Endodermal cell (in vitro differentiated cells): ENCODE results near the gene ENDOV. TPM values are rescaled to one million over a fixed set of nuclear protein-coding genes. Genes with fewer than 3 reads are reported as not detected.

Source experiments
- DNase-seq: peaks from one replicate; pipeline ENCODE4 v3.0.0-alpha.2; 2017
- H3K27ac ChIP-seq: 2 replicates; pipeline ENCODE4 v1.5.1; 2013; ENCODE audit warnings: mild to moderate bottlenecking, low read depth, low read length, moderate library complexity
- H3K27me3 ChIP-seq: 2 replicates; pipeline ENCODE4 v1.6.1; 2013; ENCODE audit warnings: mild to moderate bottlenecking, low read length, moderate library complexity; ENCODE audit not compliant: insufficient read depth, control insufficient read depth, poor library complexity, severe bottlenecking
- H3K36me3 ChIP-seq: 2 replicates; pipeline ENCODE4 v1.7.0; 2013; ENCODE audit warnings: mild to moderate bottlenecking, low read length, moderate library complexity; ENCODE audit not compliant: control insufficient read depth, insufficient read depth
- H3K4me1 ChIP-seq: one replicate; pipeline ENCODE4 v1.7.0; 2013; ENCODE audit warnings: low read length; ENCODE audit not compliant: control insufficient read depth, insufficient read depth
- H3K4me3 ChIP-seq: 2 replicates; pipeline ENCODE4 v1.5.1; 2013; ENCODE audit warnings: mild to moderate bottlenecking, low read length, moderate library complexity
- H3K9ac ChIP-seq: 2 replicates; pipeline ENCODE4 v1.6.1; 2013; ENCODE audit warnings: mild to moderate bottlenecking, low read length, moderate library complexity; ENCODE audit not compliant: poor library complexity, severe bottlenecking; ENCODE audit errors: extremely low read depth
- H3K9me3 ChIP-seq: 2 replicates; pipeline ENCODE4 v1.6.1; 2013; ENCODE audit warnings: mild to moderate bottlenecking, low read length, moderate library complexity; ENCODE audit not compliant: control insufficient read depth
- H3K27ac Mint-ChIP-seq: 2 replicates; pipeline ENCODE4 v1.8.0; 2020; ENCODE audit warnings: mixed read lengths
- H3K27me3 Mint-ChIP-seq: 2 replicates; pipeline ENCODE4 v1.8.0; 2021; ENCODE audit warnings: mild to moderate bottlenecking, mixed read lengths; ENCODE audit not compliant: insufficient read depth
- H3K36me3 Mint-ChIP-seq: 2 replicates; pipeline ENCODE4 v1.8.0; 2020; ENCODE audit warnings: low read depth, mixed read lengths
- H3K4me1 Mint-ChIP-seq: 2 replicates; pipeline ENCODE4 v1.8.0; 2020; ENCODE audit warnings: mixed read lengths
- H3K4me3 Mint-ChIP-seq: 2 replicates; pipeline ENCODE4 v1.8.0; 2020; ENCODE audit warnings: mild to moderate bottlenecking, moderate library complexity, mixed read lengths
- H3K9me3 Mint-ChIP-seq: 2 replicates; pipeline ENCODE4 v1.8.0; 2020; ENCODE audit warnings: mild to moderate bottlenecking, mixed read lengths
- WGBS, 2 experiments: methylation state at CpG; one replicate each; pipeline versions ENCODE4 v1.1.5 to v1.1.7; 2013; ENCODE audit warnings: missing lambda C conversion rate in 2 of 2, mixed read lengths in 1 of 2; ENCODE audit not compliant: insufficient coverage in 1 of 2, insufficient read length in 1 of 2; 5-methylcytosine and 5-hydroxymethylcytosine counted together
- total RNA-seq, 2 donors: library from RNA; stranded (reverse); fragmentation: NEBNext Ultra II Directional in 1 of 2; extraction: Animal tissue kit (Norgen Biotek cat#: 25700) in 1 of 2; gene quantifications; 2 replicates in 1 of 2; 3 replicates in 1 of 2; pipeline ENCODE4 v1.2.1, GENCODE V29; 2021
- TF ChIP-seq, protein P1 (sequence below): fragments of 200-600 bp; sonication (generic); conservative IDR thresholded peaks from 2 replicates; pipeline ENCODE4 v1.5.0; 2021; ENCODE audit warnings: antibody characterized with exemption, mild to moderate bottlenecking

Gene ENDOV
- total RNA-seq, 2 donors from 2014 or later: 38.8 to 47.1 TPM

DNA sequence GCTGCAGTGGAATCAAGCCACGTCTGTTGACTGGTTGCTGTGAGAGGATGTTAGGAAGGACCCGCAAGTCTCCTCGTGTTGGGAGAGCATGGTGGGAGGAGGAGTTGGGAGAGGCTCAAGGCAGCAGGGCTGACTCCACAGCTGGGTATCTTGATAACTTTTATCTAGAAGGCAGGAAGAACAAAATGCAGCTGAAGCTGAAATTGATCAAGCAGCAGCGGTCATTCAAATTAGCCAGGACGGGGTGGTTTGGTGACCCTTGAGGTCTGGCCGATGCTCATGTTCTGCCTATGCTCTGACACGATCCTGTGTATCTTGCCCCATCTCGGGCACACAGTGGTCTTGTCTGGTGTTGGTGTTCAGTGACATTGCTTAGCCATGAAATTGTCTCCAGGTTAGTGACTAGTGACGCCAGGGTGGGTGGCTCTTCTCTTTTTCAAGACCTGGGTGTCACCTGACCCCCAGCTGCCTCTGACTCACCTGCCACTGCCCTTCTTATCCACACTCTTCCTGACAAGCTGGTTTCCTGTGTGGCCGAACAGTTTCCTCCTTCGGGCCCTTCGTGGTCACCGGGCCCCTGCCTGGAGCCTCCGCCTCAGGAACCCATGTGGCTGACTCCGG, 42.4 kb downstream of the ENDOV start:
- no peak overlapping the region for H3K27ac ChIP-seq

DNA sequence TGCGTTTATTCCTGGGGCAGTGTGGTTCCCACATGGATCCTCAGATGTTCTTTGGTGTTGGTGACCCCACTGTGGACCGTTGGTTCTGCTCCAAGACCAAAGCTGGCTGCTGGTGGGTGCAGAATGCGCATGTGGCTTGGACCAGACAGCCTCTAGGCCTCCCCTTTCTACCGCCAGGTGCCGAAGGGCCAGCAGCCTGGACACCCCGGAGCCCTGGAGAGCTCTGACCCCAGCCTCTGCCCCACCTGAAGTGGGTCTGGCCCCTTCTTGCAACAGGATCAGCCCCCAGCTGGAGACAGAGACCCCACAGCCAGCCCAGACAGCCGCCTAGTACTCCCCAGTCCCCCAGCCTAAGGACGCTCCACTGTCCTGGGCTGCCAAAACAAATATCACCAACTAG, 43.0 kb downstream of the ENDOV start:
- no peaks in the 10 kb centered on the region for H3K36me3 Mint-ChIP-seq
- TF ChIP-seq, protein P1, sequence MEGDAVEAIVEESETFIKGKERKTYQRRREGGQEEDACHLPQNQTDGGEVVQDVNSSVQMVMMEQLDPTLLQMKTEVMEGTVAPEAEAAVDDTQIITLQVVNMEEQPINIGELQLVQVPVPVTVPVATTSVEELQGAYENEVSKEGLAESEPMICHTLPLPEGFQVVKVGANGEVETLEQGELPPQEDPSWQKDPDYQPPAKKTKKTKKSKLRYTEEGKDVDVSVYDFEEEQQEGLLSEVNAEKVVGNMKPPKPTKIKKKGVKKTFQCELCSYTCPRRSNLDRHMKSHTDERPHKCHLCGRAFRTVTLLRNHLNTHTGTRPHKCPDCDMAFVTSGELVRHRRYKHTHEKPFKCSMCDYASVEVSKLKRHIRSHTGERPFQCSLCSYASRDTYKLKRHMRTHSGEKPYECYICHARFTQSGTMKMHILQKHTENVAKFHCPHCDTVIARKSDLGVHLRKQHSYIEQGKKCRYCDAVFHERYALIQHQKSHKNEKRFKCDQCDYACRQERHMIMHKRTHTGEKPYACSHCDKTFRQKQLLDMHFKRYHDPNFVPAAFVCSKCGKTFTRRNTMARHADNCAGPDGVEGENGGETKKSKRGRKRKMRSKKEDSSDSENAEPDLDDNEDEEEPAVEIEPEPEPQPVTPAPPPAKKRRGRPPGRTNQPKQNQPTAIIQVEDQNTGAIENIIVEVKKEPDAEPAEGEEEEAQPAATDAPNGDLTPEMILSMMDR: no peak
- no peak for DNase-seq
- Histone ChIP-seq H3K27ac (no peak overlapping the region), H3K9ac (no peak overlapping the region), H3K9me3 (no peaks in the 10 kb centered on the region), H3K4me1 (no peaks in the 10 kb centered on the region), H3K27me3 (peaks cover 45% of the 10 kb centered on the region), H3K36me3 (no peaks in the 10 kb centered on the region), H3K4me3 (no peak overlapping the region)
- 70 to 90% methylated on average over 2 to 8 of the region's 8 CpGs for WGBS, 2 experiments
- no peak overlapping the region for H3K27ac Mint-ChIP-seq
- H3K4me1 Mint-ChIP-seq: peaks cover 14% of the 10 kb centered on the region
- H3K9me3 Mint-ChIP-seq: no peaks in the 10 kb centered on the region
- H3K27me3 Mint-ChIP-seq: peaks cover 57% of the 10 kb centered on the region
- H3K4me3 Mint-ChIP-seq: no peak overlapping the region

More for the DNA sequence above, 42.4 kb downstream of the ENDOV start:
- no peaks in the 10 kb centered on the region for H3K36me3 ChIP-seq
- Mint-ChIP-seq H3K9me3 (no peaks in the 10 kb centered on the region), H3K4me3 (no peak overlapping the region), H3K36me3 (no peaks in the 10 kb centered on the region), H3K27ac (no peak overlapping the region), H3K4me1 (peaks cover 15% of the 10 kb centered on the region), H3K27me3 (peaks cover 56% of the 10 kb centered on the region)
- H3K4me3 ChIP-seq: no peak overlapping the region
- peaks cover 45% of the 10 kb centered on the region for H3K27me3 ChIP-seq
- TF ChIP-seq, protein P1: no peak
- no peak overlapping the region for H3K9ac ChIP-seq
- no peaks in the 10 kb centered on the region for H3K9me3 ChIP-seq
- H3K4me1 ChIP-seq: no peaks in the 10 kb centered on the region
- 87 to 95% methylated on average over 9 to 15 of the region's 15 CpGs for WGBS, 2 experiments
- DNase-seq: no peak

DNA sequence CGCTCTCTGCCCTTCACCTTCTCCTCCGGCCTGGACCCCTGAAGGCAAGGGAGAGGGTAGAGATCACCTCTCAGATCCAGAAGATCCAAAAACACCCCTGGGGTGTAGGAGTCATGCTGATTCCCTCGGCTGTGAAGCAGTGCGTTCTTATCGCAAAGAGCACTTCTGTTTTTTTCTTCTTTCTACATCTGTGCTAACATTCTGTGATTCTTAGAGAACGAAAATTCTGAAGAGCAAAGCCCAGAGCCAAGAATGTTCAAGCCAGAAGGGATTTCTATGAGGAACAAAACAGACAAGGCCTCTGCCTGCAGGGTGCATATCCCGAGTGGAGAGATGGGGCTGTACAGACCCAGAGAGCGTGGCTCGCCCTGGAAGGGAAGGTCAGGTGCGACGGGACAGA, 44.3 kb downstream of the ENDOV start:
- Mint-ChIP-seq H3K9me3 (no peaks in the 10 kb centered on the region), H3K27me3 (peaks cover 58% of the 10 kb centered on the region), H3K4me3 (no peak overlapping the region), H3K36me3 (no peaks in the 10 kb centered on the region), H3K4me1 (peaks cover 7% of the 10 kb centered on the region), H3K27ac (no peak overlapping the region)
- peaks cover 45% of the 10 kb centered on the region for H3K27me3 ChIP-seq
- no peak for DNase-seq
- H3K9me3 ChIP-seq: no peaks in the 10 kb centered on the region
- no peak overlapping the region for H3K27ac ChIP-seq
- H3K36me3 ChIP-seq: no peaks in the 10 kb centered on the region
- H3K9ac ChIP-seq: no peak overlapping the region
- 83 to 88% methylated on average over 9 to 11 of the region's 11 CpGs for WGBS, 2 experiments
- H3K4me1 ChIP-seq: no peaks in the 10 kb centered on the region
- H3K4me3 ChIP-seq: no peak overlapping the region
- TF ChIP-seq, protein P1: no peak
